H1 (cell line): ENCODE measurements around the gene DPF3. TPM values are rescaled to one million over a fixed set of nuclear protein-coding genes. Genes with fewer than 3 reads are reported as not detected.

Experiments
- CTCF ChIA-PET: fragments of 300-600 bp; sonication (Branson Sonifier 250); formaldehyde crosslinking; loops from one replicate; lab custom pipeline; 2021; ENCODE audit not compliant: partially characterized antibody; lab: Charles Lee
- POLR2A ChIA-PET: fragments of 300-600 bp; sonication (Branson Sonifier 250); formaldehyde crosslinking; loops from one replicate; lab custom pipeline; 2021; ENCODE audit warnings: inconsistent platforms; ENCODE audit not compliant: partially characterized antibody; lab: Charles Lee
- DNase-seq, 2 experiments: peaks; one replicate each; pipeline versions ENCODE4 v3.0.0 to v3.0.0-alpha.2; 2010 to 2022; ENCODE audit warnings: low spot score in 2 of 2, low read depth in 1 of 2, mixed read lengths in 1 of 2
- FAIRE-seq: peaks from 2 replicates; lab custom pipeline; 2011; peaks lifted over from hg19 to GRCh38; lab: Jason Lieb, UNC
- H2AFZ ChIP-seq: 2 replicates; pipeline ENCODE4 v1.8.1; 2012; ENCODE audit warnings: low read length, inconsistent platforms
- H2AK5ac ChIP-seq: 2 replicates; pipeline ENCODE4 v1.6.1; 2013; ENCODE audit warnings: low read depth, low read length
- H2BK120ac ChIP-seq: replicated peaks from 2 replicates; pipeline ENCODE3; 2013; ENCODE audit warnings: low read depth, low read length, inconsistent platforms
- H2BK12ac ChIP-seq: 2 replicates; pipeline ENCODE4 v1.6.1; 2013; ENCODE audit warnings: low read depth, low read length
- H2BK15ac ChIP-seq: 2 replicates; pipeline ENCODE4 v1.6.1; 2013; ENCODE audit warnings: low read length
- H2BK20ac ChIP-seq: 2 replicates; pipeline ENCODE4 v1.6.1; 2013; ENCODE audit warnings: low read length
- H2BK5ac ChIP-seq: 2 replicates; pipeline ENCODE4 v1.6.1; 2013; ENCODE audit warnings: low read depth, low read length
- H3K14ac ChIP-seq: 2 replicates; pipeline ENCODE4 v1.6.1; 2013; ENCODE audit warnings: inconsistent platforms; ENCODE audit not compliant: insufficient read length
- H3K18ac ChIP-seq: 2 replicates; pipeline ENCODE4 v1.6.1; 2013; ENCODE audit warnings: low read length; ENCODE audit errors: extremely low read depth
- H3K23ac ChIP-seq: 2 replicates; pipeline ENCODE4 v1.6.1; 2013; ENCODE audit warnings: inconsistent platforms; ENCODE audit not compliant: insufficient read length
- H3K23me2 ChIP-seq: 2 replicates; pipeline ENCODE4 v1.6.1; 2013; ENCODE audit warnings: low read depth, low read length
- H3K27ac ChIP-seq: 2 replicates; pipeline ENCODE4 v1.6.1; 2011; ENCODE audit warnings: low read depth, low read length, inconsistent platforms
- H3K27me3 ChIP-seq, 4 experiments: replicated peaks in 1 of 4; 1 replicate in 1 of 4; 2 replicates in 3 of 4; pipeline versions ENCODE4 v1.6.1 to v1.8.1; 2011 to 2013; ENCODE audit warnings: low read length in 3 of 4, mild to moderate bottlenecking in 3 of 4, inconsistent platforms in 2 of 4, mixed read lengths in 2 of 4, moderate library complexity in 1 of 4; ENCODE audit not compliant: control insufficient read depth in 3 of 4, insufficient read depth in 3 of 4; ENCODE audit errors: extremely low read depth in 1 of 4
- H3K36me3 ChIP-seq, 4 experiments: 2 replicates each; pipeline versions ENCODE4 v1.6.1 to v1.8.1; 2011 to 2013; ENCODE audit warnings: mild to moderate bottlenecking in 4 of 4, low read length in 3 of 4, moderate library complexity in 2 of 4, control low read depth in 1 of 4, inconsistent platforms in 1 of 4; ENCODE audit not compliant: insufficient read depth in 4 of 4, control insufficient read depth in 2 of 4
- H3K4ac ChIP-seq: replicated peaks from 2 replicates; pipeline ENCODE3; 2013; ENCODE audit warnings: low read length, low read depth, mixed read lengths, inconsistent platforms; ENCODE audit not compliant: insufficient read length
- H3K4me1 ChIP-seq, 4 experiments: replicated peaks in 1 of 4; 1 replicate in 1 of 4; 2 replicates in 3 of 4; pipeline versions ENCODE4 v1.6.1 to v1.8.1; 2011 to 2013; ENCODE audit warnings: low read length in 3 of 4, inconsistent platforms in 2 of 4, mixed read lengths in 1 of 4; ENCODE audit not compliant: insufficient read depth in 4 of 4, control insufficient read depth in 3 of 4
- H3K4me2 ChIP-seq, 2 experiments: 2 replicates each; pipeline versions ENCODE4 v1.6.1 to v1.8.1; 2011 to 2013; ENCODE audit warnings: low read depth in 2 of 2, low read length in 2 of 2, control low read depth in 1 of 2, inconsistent platforms in 1 of 2, mild to moderate bottlenecking in 1 of 2; ENCODE audit not compliant: insufficient read depth in 1 of 2
- H3K4me3 ChIP-seq, 4 experiments: fragments of 200-600, 300-600 bp in 1 of 4; sonication (generic), shearing (Covaris generic), sonication (Bioruptor Twin) in 1 of 4; 2 replicates each; pipeline versions ENCODE4 v1.5.1 to v1.8.1; 2011 to 2016; ENCODE audit warnings: low read length in 4 of 4, low read depth in 3 of 4, control low read depth in 2 of 4, inconsistent platforms in 2 of 4, mild to moderate bottlenecking in 2 of 4, mixed read lengths in 1 of 4, moderate library complexity in 1 of 4; ENCODE audit not compliant: insufficient read depth in 2 of 4; ENCODE audit errors: extremely low read depth in 1 of 4
- H3K56ac ChIP-seq: replicated peaks from 2 replicates; pipeline ENCODE3; 2013; ENCODE audit warnings: low read depth, mild to moderate bottlenecking, mixed read lengths, low read length, inconsistent platforms; ENCODE audit not compliant: insufficient read length
- H3K79me1 ChIP-seq: 2 replicates; pipeline ENCODE4 v1.6.1; 2013; ENCODE audit warnings: low read depth, low read length, control low read depth
- H3K79me2 ChIP-seq, 2 experiments: 2 replicates each; pipeline versions ENCODE4 v1.6.1 to v1.8.1; 2012 to 2013; ENCODE audit warnings: low read length in 2 of 2, mild to moderate bottlenecking in 2 of 2, inconsistent platforms in 1 of 2; ENCODE audit not compliant: insufficient read depth in 2 of 2, control insufficient read depth in 1 of 2
- H3K9ac ChIP-seq, 4 experiments: replicated peaks in 1 of 4; 1 replicate in 1 of 4; 2 replicates in 3 of 4; pipeline versions ENCODE4 v1.6.1 to v1.8.1; 2011 to 2013; ENCODE audit warnings: low read depth in 3 of 4, low read length in 3 of 4, control low read depth in 2 of 4, mild to moderate bottlenecking in 2 of 4, moderate library complexity in 2 of 4, inconsistent platforms in 1 of 4; ENCODE audit errors: extremely low read depth in 1 of 4
- H3K9me3 ChIP-seq, 2 experiments: 2 replicates each; pipeline versions ENCODE4 v1.6.1 to v1.8.1; 2012 to 2013; ENCODE audit warnings: mild to moderate bottlenecking in 2 of 2, moderate library complexity in 2 of 2, control low read depth in 1 of 2, inconsistent platforms in 1 of 2, low read depth in 1 of 2, low read length in 1 of 2, mixed read lengths in 1 of 2; ENCODE audit not compliant: insufficient read depth in 2 of 2
- H4K20me1 ChIP-seq, 2 experiments: replicated peaks in 1 of 2; 2 replicates each; pipeline versions ENCODE3 to v1.8.1; 2011 to 2013; ENCODE audit warnings: inconsistent platforms in 2 of 2, low read length in 2 of 2, mild to moderate bottlenecking in 1 of 2; ENCODE audit not compliant: insufficient read depth in 2 of 2, control insufficient read depth in 1 of 2
- H4K5ac ChIP-seq: 2 replicates; pipeline ENCODE4 v1.6.1; 2013; ENCODE audit warnings: low read length, low read depth, mixed read lengths, inconsistent platforms; ENCODE audit not compliant: insufficient read length
- H4K8ac ChIP-seq: 2 replicates; pipeline ENCODE4 v1.8.0; 2013; ENCODE audit warnings: mild to moderate bottlenecking, moderate library complexity, low read length, inconsistent platforms; ENCODE audit not compliant: insufficient read depth; ENCODE audit errors: extremely low read depth
- H4K91ac ChIP-seq: replicated peaks from 2 replicates; pipeline ENCODE3; 2013; ENCODE audit warnings: low read length, mixed read lengths, inconsistent platforms; ENCODE audit not compliant: insufficient read length
- BACH1 ChIP-seq: IDR thresholded peaks from 2 replicates; pipeline ENCODE4 v1.6.1; 2012; ENCODE audit warnings: low read length, improper control_type of control experiment
- CEBPB ChIP-seq: IDR thresholded peaks from 2 replicates; pipeline ENCODE4 v1.6.1; 2012; ENCODE audit warnings: low read depth, low read length
- CTBP2 ChIP-seq: IDR thresholded peaks from 2 replicates; pipeline ENCODE4 v1.7.0; 2011; ENCODE audit warnings: borderline replicate concordance, mild to moderate bottlenecking, moderate library complexity, mixed read lengths, low read length; ENCODE audit not compliant: insufficient read depth, insufficient read length
- E2F6 ChIP-seq: IDR thresholded peaks from 2 replicates; pipeline ENCODE4 v1.6.1; 2012; ENCODE audit warnings: inconsistent platforms
- EGR1 ChIP-seq: IDR thresholded peaks from 2 replicates; pipeline ENCODE4 v1.6.1; 2011; ENCODE audit warnings: low read depth, low read length, borderline replicate concordance
- JUN ChIP-seq: IDR thresholded peaks from 2 replicates; pipeline ENCODE4 v1.6.1; 2011; ENCODE audit warnings: low read depth, mild to moderate bottlenecking, improper control_type of control experiment, low read length
- MAFK ChIP-seq: IDR thresholded peaks from 2 replicates; pipeline ENCODE4 v1.6.1; 2012; ENCODE audit warnings: low read depth, mild to moderate bottlenecking, improper control_type of control experiment, low read length
- NRF1 ChIP-seq: IDR thresholded peaks from 2 replicates; pipeline ENCODE4 v1.6.1; 2011; ENCODE audit warnings: mild to moderate bottlenecking, low read depth, low read length, improper control_type of control experiment
- POLR2A ChIP-seq, 2 experiments: IDR thresholded peaks; 1 replicate in 1 of 2; 2 replicates in 1 of 2; pipeline ENCODE4 v1.6.1; 2011; ENCODE audit warnings: low read depth in 2 of 2, low read length in 2 of 2, mild to moderate bottlenecking in 2 of 2; ENCODE audit errors: control extremely low read depth in 1 of 2
- RAD21 ChIP-seq, 2 experiments: IDR thresholded peaks in 1 of 2; conservative IDR thresholded peaks in 1 of 2; 2 replicates each; pipeline ENCODE4 v1.6.1; 2011; ENCODE audit warnings: low read depth in 2 of 2, low read length in 2 of 2, improper control_type of control experiment in 1 of 2, inconsistent platforms in 1 of 2, mild to moderate bottlenecking in 1 of 2, moderate library complexity in 1 of 2
- RXRA ChIP-seq: IDR thresholded peaks from 2 replicates; pipeline ENCODE4 v1.6.1; 2011; ENCODE audit warnings: low read depth, mild to moderate bottlenecking, low read length, moderate library complexity; ENCODE audit not compliant: insufficient read depth
- SRF ChIP-seq: IDR thresholded peaks from 2 replicates; pipeline ENCODE4 v1.6.1; 2011; ENCODE audit warnings: mild to moderate bottlenecking, low read depth, low read length, moderate library complexity
- SUZ12 ChIP-seq: fragments of 200-600 bp; sonication (generic); IDR thresholded peaks from 2 replicates; pipeline ENCODE4 v1.6.1; 2012; ENCODE audit warnings: mild to moderate bottlenecking, inconsistent platforms, low read length, moderate library complexity, mixed read lengths
- TEAD4 ChIP-seq: IDR thresholded peaks from 2 replicates; pipeline ENCODE4 v1.6.1; 2012; ENCODE audit warnings: low read depth, low read length, inconsistent platforms, mixed read lengths
- YY1 ChIP-seq: IDR thresholded peaks from 2 replicates; pipeline ENCODE4 v1.6.1; 2011; ENCODE audit warnings: low read depth, mild to moderate bottlenecking, low read length
- WGBS, 2 experiments: shearing (Covaris generic) in 1 of 2; methylation state at CpG; one replicate each; pipeline versions ENCODE4 v1.1.6 to v1.1.7; 2013 to 2015; ENCODE audit warnings: low lambda C conversion rate in 2 of 2, mixed read lengths in 2 of 2, inconsistent platforms in 1 of 2, low coverage in 1 of 2, missing lambda C conversion rate in 1 of 2; ENCODE audit not compliant: insufficient replicate concordance in 2 of 2, insufficient coverage in 1 of 2, insufficient read length in 1 of 2; ENCODE audit errors: extremely low coverage in 1 of 2, missing lambda C conversion rate in 1 of 2; 5-methylcytosine and 5-hydroxymethylcytosine counted together
- polyA plus RNA-seq, 7 experiments: library from polyadenylated mRNA; depleted of rRNA in 3 of 7; stranded (reverse) in 5 of 7; unstranded in 2 of 7; fragments of >200 nt in 5 of 7; fragments of 200-250 nt in 2 of 7; gene quantifications; 1 replicate in 5 of 7; 2 replicates in 1 of 7; 4 replicates in 1 of 7; pipeline versions ENCODE4 v1.2.1 to v1.2.3, GENCODE V29; 2011 to 2013; ENCODE audit warnings: missing spikeins in 2 of 7, mixed read lengths in 2 of 7
- total RNA-seq: library from RNA; stranded (reverse); fragmentation: NEBNext Ultra II Directional; extraction: Animal tissue kit (Norgen Biotek cat#: 25700); gene quantifications from 2 replicates; pipeline ENCODE4 v1.2.1, GENCODE V29; 2021

DPF3 gene
- total and polyA plus RNA-seq, 2 of the 8 experiments (the other 6 are each of a cell fraction or from before 2014, with no cell fraction given) = 0.19 TPM; not detected in 1

GRCh38 chr14:72889366-72889765 is 4.5 kb downstream of the DPF3 start:
- Histone ChIP-seq H4K8ac (no peak overlapping the region), H3K4me3 (no peak overlapping the region), H3K23me2 (peaks cover 6% of the 10 kb centered on the region), H4K91ac (no peak overlapping the region), H4K5ac (no peak overlapping the region), H2BK15ac (no peak overlapping the region), H2BK20ac (no peak overlapping the region), H3K27ac (no peak overlapping the region), H3K27me3 (peaks cover 17 to 34% (median 30%) of the 10 kb centered on the region in 4 experiments), H2BK5ac (no peak overlapping the region), H3K4me2 (no peak overlapping the region), H3K36me3 (no peaks in the 10 kb centered on the region), H2AFZ (no peak overlapping the region), H3K4ac (no peak overlapping the region), H3K23ac (no peak overlapping the region), H3K79me1 (no peaks in the 10 kb centered on the region), H2BK120ac (no peak overlapping the region), H3K4me1 (peaks cover 14 to 31% (median 17%) of the 10 kb centered on the region in 4 experiments), H3K79me2 (no peaks in the 10 kb centered on the region), H3K9me3 (peaks cover 0 to 2% of the 10 kb centered on the region in 2 experiments; a peak in 1 of 4 replicates), H3K56ac (no peak overlapping the region), H2AK5ac (no peak overlapping the region), H3K9ac (no peak overlapping the region), H2BK12ac (no peak overlapping the region), H4K20me1 (no peaks in the 10 kb centered on the region), H3K18ac (no peak overlapping the region), H3K14ac (no peak overlapping the region)
- WGBS, 2 experiments = 77% methylated on average over 5 of the region's 5 CpGs; no CpG with 5 or more reads in 1 of the 2 experiments
- ChIA-PET POLR2A (no interaction called here), CTCF (interaction anchor here (1.0 to 1.4 kb wide), 5 partner anchors 11 to 388 kb away, joined by 3 read pairs; no protein-coding TSS in a partner anchor)
- FAIRE-seq = no peak
- DNase-seq = no peak
- TF ChIP-seq SUZ12 (no peak), YY1 (no peak), MAFK (no peak), NRF1 (no peak), JUN (no peak), RXRA (no peak), SRF (no peak), E2F6 (no peak), BACH1 (no peak), CTBP2 (no peak), TEAD4 (no peak), CEBPB (no peak), POLR2A (IDR thresholded peaks at IDR 0.05; ENCODE audit: control extremely low read depth in 1 of 2, low read depth in 2 of 2, low read length in 2 of 2) (no peak), EGR1 (no peak), RAD21 (IDR thresholded peaks at IDR 0.05 in 1 of 2, conservative IDR thresholded peaks at IDR 0.05 in 1 of 2; ENCODE audit: low read depth in 2 of 2, low read length in 2 of 2) (no peak)
